Stimulated activated CD8-positive, alpha-beta memory T cell treated with anti-CD3 and anti-CD28 coated beads, Interleukin-2, amount 100 ng/mL, for 48 hours (primary cell): ENCODE measurements around the gene FRZB.

Experiments used
- DNase-seq, 2 donors: peaks; one replicate each; pipeline ENCODE4 v3.0.0-alpha.2; 2020; ENCODE audit warnings: low read depth in 2 of 2

FRZB gene

DNA sequence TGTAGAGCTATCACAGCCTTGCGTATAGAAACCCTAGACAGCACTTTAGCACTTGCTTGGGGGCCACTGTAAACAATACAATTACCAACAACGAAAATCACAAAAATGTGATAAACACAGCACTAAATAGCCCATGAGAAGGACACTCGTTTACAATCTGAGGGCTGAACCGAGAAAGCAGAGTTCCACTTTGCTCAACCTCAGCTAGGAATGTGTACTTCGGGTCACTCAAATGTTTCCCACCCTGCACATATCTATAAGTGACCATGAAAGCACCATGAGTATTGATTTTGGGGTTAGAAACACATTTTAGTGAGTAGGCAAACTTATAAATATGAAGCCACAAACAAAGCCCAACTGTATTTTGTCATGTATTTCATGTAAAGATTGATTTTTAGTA lies 62.3 kb downstream of the FRZB start:
- DNase-seq, result no peak

DNA sequence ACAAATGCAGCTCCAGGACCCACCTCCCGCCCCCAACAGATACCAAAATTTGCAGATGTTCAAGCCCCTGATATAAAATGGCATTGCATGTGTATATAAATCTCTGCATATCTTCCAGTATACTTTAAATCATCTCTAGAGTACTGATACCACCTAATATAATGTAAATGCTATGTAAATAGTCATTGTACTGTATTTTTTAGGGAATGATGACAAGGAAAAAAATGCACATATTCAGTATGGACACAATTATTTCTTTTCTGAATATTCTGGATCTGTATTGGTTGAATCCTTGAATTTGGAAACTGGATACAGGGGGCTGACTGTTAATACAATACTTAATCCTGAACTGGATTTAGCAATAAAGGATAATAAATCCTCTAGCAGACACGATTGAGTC lies 67.7 kb downstream of the FRZB start:
- DNase-seq, result no peak

DNA sequence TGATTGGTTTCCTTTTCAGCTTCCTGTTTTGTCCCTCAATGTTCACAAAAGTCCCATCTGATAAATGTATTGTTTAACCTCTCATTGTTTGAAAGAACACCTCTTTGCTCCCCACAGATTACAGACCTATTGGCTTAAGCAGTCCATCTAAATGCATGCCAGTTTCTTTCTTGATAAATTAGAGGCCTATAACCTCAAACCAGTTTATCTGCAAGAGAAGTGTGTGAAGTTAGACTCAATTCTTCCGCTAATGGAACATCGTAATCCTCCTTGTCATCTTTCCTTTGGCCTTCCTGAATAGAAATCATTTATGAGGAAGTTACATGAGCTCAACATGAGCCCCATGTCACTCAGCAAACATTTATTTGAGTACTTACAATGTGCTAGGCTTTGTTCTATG lies 74.0 kb downstream of the FRZB start:
- DNase-seq, result no peak

DNA sequence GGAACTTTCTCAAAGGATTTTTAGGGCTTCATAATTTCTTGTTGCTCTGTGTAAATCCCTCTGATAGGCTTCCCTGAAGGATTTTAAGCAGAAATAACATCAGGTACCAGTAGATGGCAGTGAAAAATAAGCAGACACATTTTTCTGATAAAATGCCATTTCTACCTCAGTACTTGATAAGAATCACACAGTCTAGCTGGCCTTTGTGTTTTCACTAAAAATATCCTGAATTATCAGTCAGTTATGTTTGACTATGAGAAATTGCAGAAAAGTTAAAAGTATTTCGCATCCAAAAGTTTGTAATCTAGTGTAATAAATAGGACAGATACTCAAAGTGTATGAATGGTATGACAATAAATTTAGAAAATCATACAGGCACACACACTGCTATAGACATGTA lies 81.7 kb downstream of the FRZB start:
- DNase-seq, result no peak

DNA sequence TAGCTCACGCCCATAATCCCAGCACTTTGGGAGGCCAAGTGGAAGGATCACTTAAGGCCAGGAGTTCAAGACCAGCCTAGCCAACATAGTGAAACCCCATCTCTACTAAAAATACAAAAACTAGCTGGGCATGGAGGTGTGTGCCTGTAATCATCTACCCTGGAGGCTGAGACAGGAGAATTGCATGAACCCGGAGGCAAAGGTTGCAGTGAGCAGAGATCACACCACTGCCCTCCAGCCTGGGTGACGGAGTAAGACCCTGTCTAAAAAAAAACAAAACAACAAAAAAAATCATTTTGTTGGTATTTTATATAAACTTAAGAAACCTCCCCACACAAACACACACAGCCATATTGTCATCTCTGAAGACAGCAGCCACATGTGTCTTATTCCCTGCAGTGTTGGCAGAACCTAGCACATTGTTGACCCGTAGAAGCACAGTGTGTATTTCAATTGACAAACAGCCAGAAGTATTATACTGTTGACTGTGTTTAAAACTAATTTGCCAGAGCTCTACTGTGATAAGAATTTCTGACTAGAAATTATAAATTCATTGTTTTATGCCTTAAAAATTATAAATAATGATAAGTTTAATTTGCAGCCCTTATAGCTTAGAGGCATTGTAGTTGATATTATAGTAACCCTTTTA lies 82.3 kb downstream of the FRZB start:
- no peak for DNase-seq
